Chondrocyte (in vitro differentiated cells): Measurements from ENCODE around the gene RHD. TPM values are rescaled to one million over a fixed set of nuclear protein-coding genes. Genes with fewer than 3 reads are reported as not detected.
"Not testable (repeated sequence)": the region's sequence is repeated elsewhere in the genome, so short reads cannot be mapped to it uniquely, and the experiment has no call there.

Experiments
- DNase-seq: peaks from one replicate; pipeline ENCODE4 v3.0.0; 2021; ENCODE audit warnings: mixed read lengths, low spot score
- H3K27ac Mint-ChIP-seq: one replicate; pipeline ENCODE4 v1.8.0; 2021; ENCODE audit warnings: mild to moderate bottlenecking, moderate library complexity, mixed read lengths; ENCODE audit not compliant: unreplicated experiment
- H3K27me3 Mint-ChIP-seq: 2 replicates; pipeline ENCODE4 v1.8.0; 2021; ENCODE audit warnings: low read depth, mixed read lengths
- H3K36me3 Mint-ChIP-seq: 2 replicates; pipeline ENCODE4 v1.8.0; 2021; ENCODE audit warnings: low read depth, mixed read lengths
- H3K4me1 Mint-ChIP-seq: 2 replicates; pipeline ENCODE4 v1.8.0; 2021; ENCODE audit warnings: low read depth, mild to moderate bottlenecking, mixed read lengths
- H3K4me3 Mint-ChIP-seq: one replicate; pipeline ENCODE4 v1.8.0; 2021; ENCODE audit warnings: mild to moderate bottlenecking, moderate library complexity, mixed read lengths; ENCODE audit not compliant: unreplicated experiment
- H3K9me3 Mint-ChIP-seq: 2 replicates; pipeline ENCODE4 v1.8.0; 2021; ENCODE audit warnings: low read depth, mixed read lengths
- total RNA-seq: library from RNA; stranded (reverse); gene quantifications from 3 replicates; pipeline ENCODE4 v1.2.1, GENCODE V29; 2021
- TF ChIP-seq, protein P1 (sequence below): fragments of 200-600 bp; sonication (generic); IDR thresholded peaks from 2 replicates; pipeline ENCODE4 v1.5.0; 2021; ENCODE audit warnings: antibody characterized with exemption, mild to moderate bottlenecking, moderate library complexity

RHD gene
- total RNA-seq, 1 donor from 2014 or later: not detected

DNA sequence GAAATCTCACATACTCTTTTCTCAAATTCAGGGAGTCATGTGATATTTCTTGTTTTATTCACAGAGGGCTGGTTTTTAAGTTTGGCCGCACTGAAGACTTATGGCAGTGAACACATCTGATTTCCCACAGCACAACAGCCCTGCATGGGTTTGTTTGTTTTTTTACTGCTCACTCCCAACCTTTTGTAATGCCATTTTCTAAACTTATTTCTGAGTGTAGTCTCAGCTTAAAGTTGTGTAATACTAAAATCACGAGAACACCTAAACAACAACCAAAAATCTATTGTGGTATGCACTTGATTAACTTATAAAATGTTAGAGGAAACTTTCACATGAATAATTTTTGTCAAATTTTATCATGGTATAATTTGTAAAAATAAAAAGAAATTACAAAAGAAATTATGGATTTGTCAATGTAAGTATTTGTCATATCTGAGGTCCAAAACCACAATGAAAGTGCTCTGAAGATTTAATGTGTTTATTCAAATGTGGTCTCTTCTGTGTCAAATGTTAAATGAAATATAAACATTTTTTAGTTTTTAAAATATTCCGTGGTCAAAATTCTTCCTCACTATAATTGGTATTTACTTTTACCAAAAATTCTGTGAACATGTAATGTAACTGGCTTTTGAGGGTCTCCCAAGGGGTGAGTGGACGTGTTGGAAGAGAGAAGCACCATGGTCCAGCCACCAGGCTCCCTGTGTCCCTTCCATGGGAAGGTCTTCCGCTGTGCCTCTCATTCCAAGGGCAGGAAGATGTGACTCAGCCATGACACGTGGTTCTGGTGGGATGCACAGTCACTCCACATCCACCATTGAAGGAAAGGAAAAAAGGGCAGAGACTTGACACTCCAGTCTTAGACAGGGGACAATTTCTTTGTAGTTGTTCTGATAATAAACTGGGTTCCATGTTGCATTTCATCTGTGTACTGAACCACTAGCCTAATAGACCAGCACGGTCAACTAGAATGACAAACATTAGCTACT is 88.6 kb downstream of the RHD start:
- H3K27ac Mint-ChIP-seq: peak overlapping the region; percentile 83
- H3K27me3 Mint-ChIP-seq: no peaks in the 10 kb centered on the region

DNA sequence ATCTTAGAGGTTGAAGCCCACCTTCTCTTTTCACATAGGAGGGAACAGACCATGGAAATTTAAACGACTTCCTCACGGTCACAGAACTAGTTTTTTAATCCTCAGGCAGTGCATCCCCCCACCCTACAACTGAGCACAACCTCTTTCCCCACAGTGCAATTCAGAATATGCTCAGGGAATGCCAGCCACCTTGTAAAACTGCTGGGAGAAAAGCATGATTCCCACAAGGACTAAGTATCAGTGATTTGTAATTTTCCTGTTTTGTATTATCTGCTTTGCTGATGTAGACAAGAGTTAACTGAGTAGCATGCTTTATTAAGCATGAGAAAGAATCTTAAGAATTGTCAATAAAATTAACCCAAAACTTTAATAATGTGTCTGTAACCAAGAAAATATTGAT is 89.6 kb downstream of the RHD start:
- DNase-seq: no peak
- H3K4me3 Mint-ChIP-seq: no peak overlapping the region
- H3K4me1 Mint-ChIP-seq: peaks cover 15% of the 10 kb centered on the region
- H3K9me3 Mint-ChIP-seq: peaks cover 2% of the 10 kb centered on the region
- no peaks in the 10 kb centered on the region for H3K27me3 Mint-ChIP-seq
- no peak overlapping the region for H3K27ac Mint-ChIP-seq
- TF ChIP-seq, protein P1, sequence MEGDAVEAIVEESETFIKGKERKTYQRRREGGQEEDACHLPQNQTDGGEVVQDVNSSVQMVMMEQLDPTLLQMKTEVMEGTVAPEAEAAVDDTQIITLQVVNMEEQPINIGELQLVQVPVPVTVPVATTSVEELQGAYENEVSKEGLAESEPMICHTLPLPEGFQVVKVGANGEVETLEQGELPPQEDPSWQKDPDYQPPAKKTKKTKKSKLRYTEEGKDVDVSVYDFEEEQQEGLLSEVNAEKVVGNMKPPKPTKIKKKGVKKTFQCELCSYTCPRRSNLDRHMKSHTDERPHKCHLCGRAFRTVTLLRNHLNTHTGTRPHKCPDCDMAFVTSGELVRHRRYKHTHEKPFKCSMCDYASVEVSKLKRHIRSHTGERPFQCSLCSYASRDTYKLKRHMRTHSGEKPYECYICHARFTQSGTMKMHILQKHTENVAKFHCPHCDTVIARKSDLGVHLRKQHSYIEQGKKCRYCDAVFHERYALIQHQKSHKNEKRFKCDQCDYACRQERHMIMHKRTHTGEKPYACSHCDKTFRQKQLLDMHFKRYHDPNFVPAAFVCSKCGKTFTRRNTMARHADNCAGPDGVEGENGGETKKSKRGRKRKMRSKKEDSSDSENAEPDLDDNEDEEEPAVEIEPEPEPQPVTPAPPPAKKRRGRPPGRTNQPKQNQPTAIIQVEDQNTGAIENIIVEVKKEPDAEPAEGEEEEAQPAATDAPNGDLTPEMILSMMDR: no peak
- peaks cover 30% of the 10 kb centered on the region for H3K36me3 Mint-ChIP-seq

More for the DNA sequence above, 88.6 kb downstream of the RHD start:
- TF ChIP-seq, protein P1: no peak
- H3K36me3 Mint-ChIP-seq: peaks cover 35% of the 10 kb centered on the region
- H3K9me3 Mint-ChIP-seq: peaks cover 2% of the 10 kb centered on the region
- no peak for DNase-seq
- H3K4me3 Mint-ChIP-seq: no peak overlapping the region
- peaks cover 15% of the 10 kb centered on the region for H3K4me1 Mint-ChIP-seq

DNA sequence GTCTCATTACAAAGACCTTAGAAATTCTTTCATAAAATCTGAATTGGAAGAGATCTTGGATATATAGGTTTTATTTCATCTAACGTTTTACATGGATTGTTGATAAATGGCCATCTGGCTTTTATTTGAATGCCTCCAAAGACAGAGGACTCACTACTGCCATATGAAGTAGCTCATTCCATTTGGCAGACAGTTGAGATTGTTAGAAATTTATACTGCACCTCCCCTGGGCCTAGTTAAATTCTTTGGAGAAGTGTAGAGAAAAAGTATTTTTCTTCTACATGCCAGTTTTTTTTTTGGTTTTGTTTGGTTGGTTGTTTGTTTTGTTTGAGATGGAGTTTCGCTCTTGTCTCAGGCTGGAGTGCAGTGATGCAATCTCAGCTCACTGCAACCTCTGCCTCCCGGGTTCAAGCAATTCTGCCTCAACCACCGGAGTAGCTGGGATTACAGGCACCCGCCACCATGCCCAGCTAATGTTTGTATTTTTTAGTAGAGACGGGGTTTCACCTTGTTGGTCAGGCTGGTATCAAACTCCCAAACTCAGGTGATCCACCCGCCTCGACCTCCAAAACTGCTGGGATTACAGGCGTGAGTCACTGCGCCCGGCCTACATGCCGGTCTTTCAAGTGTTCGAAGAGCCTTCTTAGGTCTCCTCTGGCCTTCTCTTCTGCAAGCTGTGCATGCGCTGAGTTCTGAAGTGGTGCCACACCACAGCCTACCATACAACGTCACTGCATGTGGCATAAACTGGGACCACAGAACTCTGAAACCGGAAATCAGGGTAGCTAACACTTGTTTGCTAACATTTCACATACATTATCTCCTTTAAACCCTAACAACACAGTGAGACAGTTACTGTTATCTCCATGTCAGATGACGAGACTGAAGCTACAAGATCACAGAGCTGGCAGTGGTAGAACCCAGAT is 90.6 kb downstream of the RHD start:
- not testable (repeated sequence) for DNase-seq, H3K4me3 Mint-ChIP-seq, H3K27ac Mint-ChIP-seq, H3K9me3 Mint-ChIP-seq, H3K27me3 Mint-ChIP-seq
- peaks cover 27% of the 10 kb centered on the region for H3K36me3 Mint-ChIP-seq
- H3K4me1 Mint-ChIP-seq: peaks cover 15% of the 10 kb centered on the region

DNA sequence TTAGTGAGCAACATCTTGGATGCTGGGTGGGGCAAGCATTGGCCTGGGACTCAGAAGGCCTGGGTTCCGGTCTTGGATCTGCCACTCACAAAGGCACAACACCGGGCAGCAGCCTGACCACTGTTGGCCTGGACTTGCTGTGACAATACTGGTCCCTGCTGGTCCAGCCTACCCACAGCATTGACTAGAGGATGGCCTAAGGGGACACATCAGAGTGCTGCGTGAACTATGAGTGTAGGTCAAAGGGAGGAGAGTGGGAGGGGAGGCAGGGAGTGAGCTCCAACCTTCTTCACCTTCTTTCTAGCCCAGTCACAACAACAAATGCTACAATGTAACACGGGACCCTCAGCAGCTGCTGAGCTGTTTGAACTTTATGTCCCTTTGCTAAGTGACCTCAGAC is 96.9 kb downstream of the RHD start:
- peaks cover 10% of the 10 kb centered on the region for H3K4me1 Mint-ChIP-seq
- H3K27ac Mint-ChIP-seq: no peak overlapping the region
- no peak for DNase-seq
- H3K4me3 Mint-ChIP-seq: no peak overlapping the region
- no peaks in the 10 kb centered on the region for H3K36me3 Mint-ChIP-seq
- no peaks in the 10 kb centered on the region for H3K9me3 Mint-ChIP-seq
- TF ChIP-seq, protein P1: no peak
- no peaks in the 10 kb centered on the region for H3K27me3 Mint-ChIP-seq

DNA sequence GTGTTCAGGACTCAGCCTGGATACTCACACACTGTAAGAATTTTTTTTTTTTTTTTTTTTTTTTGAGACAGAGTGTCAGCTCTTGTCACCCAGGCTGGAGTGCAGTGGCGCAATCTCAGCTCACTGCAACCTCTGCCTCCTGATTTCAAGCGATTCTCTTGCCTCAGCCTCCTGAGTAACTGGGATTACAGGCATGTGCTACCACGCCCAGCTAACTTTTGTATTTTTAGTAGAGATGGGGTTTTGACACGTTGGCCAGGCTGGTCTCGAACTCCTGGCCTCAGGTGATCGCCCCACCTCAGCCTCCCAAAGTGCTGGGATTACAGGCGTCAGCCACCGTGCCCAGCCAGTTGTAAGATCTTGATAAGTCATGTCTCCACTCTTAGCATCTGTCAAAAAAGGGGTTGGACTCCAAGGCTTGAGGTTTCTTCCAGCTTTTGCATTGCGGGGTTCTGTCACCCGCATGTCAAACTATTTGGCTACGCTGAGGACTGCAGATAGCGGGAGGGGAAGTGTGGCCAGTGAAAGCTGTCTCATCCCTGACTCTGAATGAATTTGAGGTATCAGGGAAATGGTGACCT is 97.5 kb downstream of the RHD start:
- H3K4me1 Mint-ChIP-seq: peaks cover 10% of the 10 kb centered on the region
- DNase-seq, H3K4me3 Mint-ChIP-seq, H3K27ac Mint-ChIP-seq, H3K27me3 Mint-ChIP-seq, H3K9me3 Mint-ChIP-seq, H3K36me3 Mint-ChIP-seq: not testable (repeated sequence)

DNA sequence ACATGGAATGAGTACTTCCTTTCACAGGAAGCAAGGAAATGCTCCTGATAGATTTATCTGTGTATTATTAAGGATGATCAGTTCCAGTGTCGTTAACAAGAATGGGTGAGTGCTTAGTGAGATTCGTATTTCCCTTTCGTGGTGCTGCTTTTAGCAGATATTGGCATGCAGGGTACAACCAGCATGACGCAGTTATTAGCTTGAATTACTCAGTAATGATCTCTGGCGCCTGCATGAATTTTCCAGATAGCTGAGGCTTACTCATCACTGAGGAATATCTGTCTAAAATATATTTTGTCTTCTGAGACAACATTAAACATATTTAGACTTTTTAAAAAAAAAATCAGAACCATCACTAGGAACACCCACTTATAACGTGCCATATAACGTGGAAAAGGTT is 99.4 kb downstream of the RHD start:
- H3K36me3 Mint-ChIP-seq, DNase-seq, H3K27me3 Mint-ChIP-seq, H3K9me3 Mint-ChIP-seq: not testable (repeated sequence)
- Mint-ChIP-seq H3K27ac (peak overlapping the region; percentile 54), H3K4me1 (peaks cover 10% of the 10 kb centered on the region), H3K4me3 (peak overlapping the region; percentile 22)

DNA sequence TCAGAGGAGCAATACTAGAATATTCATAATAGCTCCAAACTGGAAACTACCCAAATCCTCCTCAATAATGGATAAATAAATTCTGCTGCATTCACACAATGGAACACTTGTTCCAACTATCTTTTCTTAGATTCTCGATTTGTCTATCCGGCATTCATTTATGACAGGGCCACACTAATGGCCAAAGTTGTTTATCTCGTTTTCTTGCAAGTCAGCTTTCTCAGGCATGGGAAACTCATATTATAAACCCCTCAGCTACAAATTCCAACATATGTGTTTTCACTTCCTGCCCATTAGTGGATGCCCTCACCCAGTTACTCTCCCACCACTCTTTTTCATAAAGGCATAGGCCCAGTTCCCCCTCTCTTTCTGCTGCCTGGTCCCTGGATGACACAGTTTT is 106.1 kb downstream of the RHD start:
- DNase-seq, H3K4me1 Mint-ChIP-seq, H3K27me3 Mint-ChIP-seq, H3K27ac Mint-ChIP-seq, H3K36me3 Mint-ChIP-seq, H3K9me3 Mint-ChIP-seq, H3K4me3 Mint-ChIP-seq: not testable (repeated sequence)
